Mesodermal cell (in vitro differentiated cells): ENCODE data around the gene DGKG.
A peak's percentile ranks its signal among the peaks of the same experiment; 100 is the strongest.

Source experiments
- H3K27ac ChIP-seq: 2 replicates; pipeline ENCODE4 v1.7.0; 2013; ENCODE audit warnings: mild to moderate bottlenecking, low read depth, low read length, moderate library complexity; ENCODE audit not compliant: severe bottlenecking
- H3K36me3 ChIP-seq: 2 replicates; pipeline ENCODE4 v1.7.1; 2013; ENCODE audit warnings: mild to moderate bottlenecking, low read length, moderate library complexity; ENCODE audit not compliant: control insufficient read depth, insufficient read depth
- H3K4me1 ChIP-seq: one replicate; pipeline ENCODE4 v1.7.1; 2013; ENCODE audit warnings: mild to moderate bottlenecking, low read length; ENCODE audit not compliant: insufficient read depth, control insufficient read depth, poor library complexity, severe bottlenecking
- H3K4me3 ChIP-seq: 2 replicates; pipeline ENCODE4 v1.7.0; 2013; ENCODE audit warnings: low read length, control low read depth, mild to moderate bottlenecking; ENCODE audit not compliant: insufficient read depth, poor library complexity, severe bottlenecking; ENCODE audit errors: extremely low read depth
- H3K9me3 ChIP-seq: 2 replicates; pipeline ENCODE4 v1.7.1; 2013; ENCODE audit warnings: mild to moderate bottlenecking, low read length, moderate library complexity; ENCODE audit not compliant: control insufficient read depth
- WGBS, 2 experiments: methylation state at CpG; one replicate each; pipeline ENCODE4 v1.1.5; 2013; ENCODE audit warnings: missing lambda C conversion rate in 2 of 2; ENCODE audit not compliant: insufficient coverage in 2 of 2; 5-methylcytosine and 5-hydroxymethylcytosine counted together

DGKG gene

DNA sequence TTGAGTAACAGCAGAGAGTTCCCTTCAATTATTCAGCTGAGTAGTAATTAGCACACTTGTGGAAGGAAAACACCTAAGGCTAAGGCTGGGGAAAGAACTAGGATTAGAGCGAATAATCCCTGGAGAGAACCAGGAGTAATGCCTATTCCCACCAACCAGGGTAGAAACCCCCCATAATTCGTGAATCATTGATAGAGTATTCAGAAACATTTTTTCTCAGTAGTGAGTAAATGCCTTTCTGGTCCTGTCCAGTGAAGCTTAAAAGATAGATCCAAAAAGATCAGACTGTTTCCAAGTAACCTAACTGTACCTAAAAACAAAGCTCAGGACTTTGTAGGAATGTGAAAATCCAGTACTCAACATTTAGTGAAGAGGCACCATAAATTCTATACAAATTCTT lies 71.2 kb downstream of the DGKG start:
- H3K4me3 ChIP-seq: no peak overlapping the region
- 80% methylated on average over 1 of the region's 2 CpGs; no CpG with 5 or more reads in 1 of the 2 experiments for WGBS, 2 experiments
- no peaks in the 10 kb centered on the region for H3K4me1 ChIP-seq
- H3K27ac ChIP-seq: no peak overlapping the region
- H3K36me3 ChIP-seq: no peaks in the 10 kb centered on the region
- H3K9me3 ChIP-seq: peaks cover 3% of the 10 kb centered on the region

- Histone ChIP-seq H3K9me3 (peaks cover 3% of the 10 kb centered on the region), H3K27ac (no peak overlapping the region), H3K4me3 (no peak overlapping the region), H3K36me3 (no peaks in the 10 kb centered on the region), H3K4me1 (peaks cover 8% of the 10 kb centered on the region)
Observed at GRCh38 chr3:186287711-186288110, 74.3 kb downstream of the DGKG start.

DNA sequence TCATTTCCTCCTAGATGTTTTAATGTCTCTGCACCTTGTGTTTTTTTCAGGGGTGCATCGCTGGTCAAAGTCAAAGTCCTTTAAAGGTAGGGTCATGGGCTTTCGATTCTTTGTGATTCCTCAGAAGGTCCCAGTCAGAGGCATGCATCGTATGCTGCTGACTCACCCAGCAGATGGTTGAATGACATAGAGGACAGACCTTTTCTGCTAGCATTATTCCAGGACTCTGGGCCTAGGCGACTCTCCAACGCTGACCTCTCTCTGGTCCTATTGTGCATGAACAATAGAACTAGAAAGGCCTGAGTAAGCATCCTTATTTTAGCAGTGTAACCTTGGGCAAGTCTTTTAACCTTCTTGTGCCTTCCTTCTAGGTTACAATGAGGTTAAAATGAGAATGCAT lies 75.9 kb downstream of the DGKG start:
- Histone ChIP-seq H3K36me3 (no peaks in the 10 kb centered on the region), H3K27ac (no peak overlapping the region), H3K4me1 (peaks cover 17% of the 10 kb centered on the region), H3K9me3 (peaks cover 3% of the 10 kb centered on the region), H3K4me3 (no peak overlapping the region)
- WGBS, 2 experiments: 61 to 73% methylated on average over 4 to 5 of the region's 5 CpGs

DNA sequence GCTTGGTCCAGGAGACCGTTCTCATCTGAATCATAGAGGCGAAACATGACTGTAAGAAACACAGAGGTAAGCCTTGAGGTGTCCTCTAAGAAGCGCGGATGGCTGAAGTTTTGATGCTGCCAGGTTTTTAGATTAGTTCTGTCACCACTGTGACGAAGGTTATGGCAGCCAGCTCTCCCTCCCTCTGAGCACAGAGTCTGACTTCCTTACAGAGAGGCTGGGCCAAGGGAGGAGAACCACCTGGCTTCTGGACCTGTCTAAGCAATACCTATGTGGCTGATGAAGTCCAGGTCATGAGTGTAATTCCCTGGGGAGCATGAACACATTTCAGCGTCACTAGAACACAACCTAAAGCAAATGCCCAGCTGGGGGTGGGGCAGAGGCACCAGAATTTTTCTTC lies 77.4 kb downstream of the DGKG start:
- H3K9me3 ChIP-seq: peaks cover 3% of the 10 kb centered on the region
- no peaks in the 10 kb centered on the region for H3K36me3 ChIP-seq
- peak overlapping the region; percentile 36 for H3K27ac ChIP-seq
- WGBS, 2 experiments: 93 to 95% methylated on average over 5 to 6 of the region's 6 CpGs
- no peak overlapping the region for H3K4me3 ChIP-seq
- H3K4me1 ChIP-seq: peaks cover 17% of the 10 kb centered on the region

DNA sequence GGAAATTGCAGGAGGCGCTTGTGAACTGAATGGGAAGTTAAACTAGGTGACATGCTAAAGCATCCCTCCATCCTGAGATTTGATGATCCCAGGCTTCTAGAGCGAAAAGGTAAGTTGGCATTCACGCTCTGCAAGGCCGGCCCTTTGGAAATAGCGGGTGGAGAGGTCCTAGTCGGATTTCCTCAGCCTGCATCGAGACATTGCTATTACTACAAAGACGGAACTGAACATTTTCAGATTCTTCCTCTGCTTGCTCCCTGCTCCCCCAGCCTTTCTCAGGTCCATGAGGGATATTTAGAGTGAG lies 77.7 kb downstream of the DGKG start:
- 93 to 97% methylated on average over 5 to 7 of the region's 8 CpGs for WGBS, 2 experiments

DNA sequence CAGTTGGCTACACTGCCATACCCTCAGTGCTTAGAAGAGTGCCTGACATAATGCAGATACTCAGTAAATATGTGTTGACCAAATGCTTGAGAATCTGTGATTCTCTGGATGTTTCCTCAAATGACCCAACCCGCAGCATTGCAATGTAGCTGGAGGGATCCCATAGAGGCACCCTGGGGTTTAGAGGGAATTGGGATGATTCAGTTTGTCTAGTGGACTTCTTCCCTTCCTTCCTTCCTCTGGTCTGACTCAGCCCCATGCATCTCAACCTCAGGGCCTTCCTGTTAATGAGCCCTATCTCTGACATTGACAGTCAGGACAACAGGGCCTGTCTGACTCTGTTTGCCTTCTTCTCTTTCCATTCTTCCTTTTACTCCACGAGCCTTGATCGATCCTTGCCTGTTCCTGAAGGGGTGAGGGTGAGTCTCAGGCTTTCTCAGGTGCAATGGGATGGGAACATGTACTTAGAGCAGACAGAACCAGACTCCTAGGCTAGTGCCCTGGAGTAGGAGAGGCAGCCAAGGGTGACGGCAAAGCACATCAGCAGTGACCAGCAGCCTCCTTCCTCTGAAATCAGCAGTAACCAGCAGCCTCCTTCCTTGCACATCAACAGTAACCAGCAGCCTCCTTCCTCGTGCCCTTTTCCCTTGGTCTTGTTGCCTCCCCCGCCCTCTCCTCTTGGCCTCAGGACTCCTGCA lies 78.2 kb downstream of the DGKG start:
- peaks cover 3% of the 10 kb centered on the region for H3K9me3 ChIP-seq
- H3K27ac ChIP-seq: peak overlapping the region; percentile 36
- H3K4me3 ChIP-seq: no peak overlapping the region
- WGBS, 2 experiments: 89 to 100% methylated on average over 1 of the region's 6 CpGs
- H3K36me3 ChIP-seq: no peaks in the 10 kb centered on the region
- H3K4me1 ChIP-seq: peaks cover 17% of the 10 kb centered on the region

More for the DNA sequence above, 77.7 kb downstream of the DGKG start:
- H3K4me1 ChIP-seq: peaks cover 17% of the 10 kb centered on the region
- H3K4me3 ChIP-seq: no peak overlapping the region
- peak overlapping the region; percentile 36 for H3K27ac ChIP-seq
- no peaks in the 10 kb centered on the region for H3K36me3 ChIP-seq
- peaks cover 3% of the 10 kb centered on the region for H3K9me3 ChIP-seq

DNA sequence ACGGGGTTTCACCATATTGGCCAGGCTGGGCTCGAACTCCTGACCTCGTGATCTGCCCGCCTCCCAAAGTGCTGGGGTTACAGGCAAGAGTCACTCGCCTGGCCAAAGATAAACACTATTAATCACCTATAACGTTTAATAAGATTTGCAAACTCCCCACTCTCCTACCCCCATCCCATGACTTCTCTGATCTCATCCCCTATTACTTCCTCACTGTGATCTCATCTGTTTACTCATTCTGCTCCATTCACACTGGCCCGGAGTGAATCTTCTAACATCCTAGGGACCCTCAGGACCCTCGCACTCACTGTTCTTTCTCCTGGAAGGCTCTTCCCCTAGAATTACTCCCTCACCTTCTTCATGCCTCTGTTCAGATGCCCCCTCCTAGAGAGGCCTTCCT lies 78.9 kb downstream of the DGKG start:
- Histone ChIP-seq H3K36me3 (no peaks in the 10 kb centered on the region), H3K9me3 (peaks cover 3% of the 10 kb centered on the region), H3K4me1 (peaks cover 17% of the 10 kb centered on the region), H3K27ac (peak overlapping the region; percentile 20), H3K4me3 (no peak overlapping the region)
- 92 to 95% methylated on average over 8 of the region's 8 CpGs for WGBS, 2 experiments

GRCh38 chr3:186281176-186281575 lies 80.9 kb downstream of the DGKG start:
- Histone ChIP-seq H3K9me3 (peaks cover 2% of the 10 kb centered on the region), H3K4me1 (peaks cover 17% of the 10 kb centered on the region), H3K36me3 (no peaks in the 10 kb centered on the region), H3K4me3 (no peak overlapping the region), H3K27ac (peak overlapping the region; percentile 41)
- WGBS, 2 experiments: 50 to 70% methylated on average over 1 of the region's 2 CpGs

DNA sequence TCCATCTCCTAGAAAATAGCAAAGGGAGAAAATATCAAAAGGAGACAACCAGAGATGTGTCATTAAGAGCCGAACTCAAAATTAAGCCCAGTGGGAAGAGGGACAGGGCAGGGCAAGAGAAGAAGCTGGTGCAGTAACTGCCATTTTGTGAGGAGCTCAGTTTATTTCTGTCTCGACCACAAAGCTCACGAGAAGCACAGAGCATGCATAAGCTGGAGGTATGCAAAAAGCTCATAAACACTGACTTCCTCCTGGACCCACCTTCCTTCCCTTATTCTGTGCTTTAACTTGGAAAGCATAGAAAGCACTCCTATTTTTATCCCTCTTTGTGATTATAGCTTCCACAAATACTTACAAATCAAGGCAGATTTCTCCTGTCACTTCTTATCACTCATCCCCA lies 81.3 kb downstream of the DGKG start:
- 89% methylated on average over 2 to 3 of the region's 3 CpGs for WGBS, 2 experiments
- peaks cover 17% of the 10 kb centered on the region for H3K4me1 ChIP-seq

DNA sequence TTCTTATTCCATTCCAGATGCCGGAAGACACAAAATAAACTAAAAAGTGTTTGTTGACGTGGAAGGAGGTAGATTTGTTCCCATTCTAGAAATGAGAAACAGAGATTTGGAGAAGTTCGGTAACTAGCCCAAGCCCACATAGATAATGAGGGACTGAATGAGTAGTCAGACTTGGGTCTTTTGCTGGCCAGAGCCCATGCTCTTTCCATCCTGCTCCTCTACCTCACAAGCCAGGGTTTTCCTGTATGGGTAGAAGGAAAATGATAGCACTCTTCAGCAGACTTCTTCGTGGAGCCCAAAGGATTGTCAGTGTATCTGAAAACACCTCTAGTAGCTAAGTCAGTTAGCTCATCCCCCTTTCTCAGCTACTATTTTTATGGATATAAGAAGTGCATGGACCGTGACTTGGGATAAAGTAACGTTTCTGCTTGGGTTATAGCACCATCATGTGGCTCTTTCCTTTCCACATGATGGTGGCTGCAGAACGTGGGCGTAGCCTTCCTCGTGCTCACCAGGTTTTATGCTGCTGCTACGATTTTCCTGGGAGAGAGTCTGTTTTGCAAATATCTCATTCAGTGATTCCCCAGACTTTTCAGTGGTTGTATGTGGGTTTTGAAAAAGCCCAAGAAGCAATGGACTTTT lies 84.6 kb downstream of the DGKG start:
- no peak overlapping the region for H3K4me3 ChIP-seq
- 55 to 56% methylated on average over 6 of the region's 10 CpGs for WGBS, 2 experiments
- no peaks in the 10 kb centered on the region for H3K36me3 ChIP-seq
- H3K27ac ChIP-seq: no peak overlapping the region
- peaks cover 9% of the 10 kb centered on the region for H3K4me1 ChIP-seq
- H3K9me3 ChIP-seq: no peaks in the 10 kb centered on the region

More for the DNA sequence above, 81.3 kb downstream of the DGKG start:
- Histone ChIP-seq H3K4me3 (no peak overlapping the region), H3K27ac (no peak overlapping the region), H3K36me3 (no peaks in the 10 kb centered on the region), H3K9me3 (no peaks in the 10 kb centered on the region)

DNA sequence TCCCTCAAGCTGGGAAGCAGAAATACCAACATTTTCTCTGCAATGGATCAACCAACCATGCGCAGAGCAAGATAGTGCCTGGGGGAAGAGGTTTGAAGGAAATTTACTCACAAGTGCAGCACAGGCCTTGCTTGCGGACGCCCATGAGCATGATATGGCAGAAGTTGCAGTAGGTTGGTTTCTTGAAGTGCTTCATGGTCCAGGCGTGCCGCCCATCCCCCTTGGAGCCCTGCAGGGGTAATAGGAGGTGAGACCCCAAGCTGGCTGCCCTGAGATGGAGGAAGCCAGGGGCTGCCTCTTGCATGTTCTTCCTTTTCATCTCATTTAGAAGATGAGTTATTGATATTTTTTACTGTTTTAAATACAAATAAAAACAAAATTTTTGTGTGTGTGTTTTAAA lies 86.6 kb downstream of the DGKG start:
- H3K9me3 ChIP-seq: no peaks in the 10 kb centered on the region
- 97 to 100% methylated on average over 3 to 5 of the region's 5 CpGs for WGBS, 2 experiments
- no peaks in the 10 kb centered on the region for H3K4me1 ChIP-seq
- no peaks in the 10 kb centered on the region for H3K36me3 ChIP-seq
- no peak overlapping the region for H3K4me3 ChIP-seq
- no peak overlapping the region for H3K27ac ChIP-seq
